Colonic mucosa (tissue), 4 donors: ENCODE results near the gene SIX2. TPM values are rescaled to one million over a fixed set of nuclear protein-coding genes. Genes with fewer than 3 reads are reported as not detected.

Experiments
- DNase-seq: peaks from one replicate; pipeline ENCODE4 v3.0.0-alpha.2; 2020
- H3K27ac ChIP-seq: fragments of 200-600 bp; one replicate; pipeline ENCODE4 v1.8.0; 2021
- H3K27me3 ChIP-seq: fragments of 200-600 bp; one replicate; pipeline ENCODE4 v1.8.0; 2021
- H3K36me3 ChIP-seq: fragments of 200-600 bp; one replicate; pipeline ENCODE4 v1.8.0; 2021
- H3K4me1 ChIP-seq: fragments of 200-600 bp; one replicate; pipeline ENCODE4 v1.8.0; 2021; ENCODE audit warnings: mild to moderate bottlenecking
- H3K4me3 ChIP-seq: fragments of 200-600 bp; one replicate; pipeline ENCODE4 v1.8.0; 2021
- H3K9ac ChIP-seq, 2 donors: one replicate each; pipeline ENCODE4 v1.7.0; 2013; ENCODE audit warnings: control low read depth in 2 of 2, low read depth in 2 of 2, low read length in 2 of 2
- H3K9me3 ChIP-seq: fragments of 200-600 bp; one replicate; pipeline ENCODE4 v1.8.0; 2021
- intact Hi-C: fragments of 100-400 bp; cut with DNase I; formaldehyde crosslinking; loops from one replicate; pipeline ENCODE4 v1.14.1; 2022
- total RNA-seq, 2 donors: library from RNA; stranded (reverse); fragmentation: NEBNext Ultra II Directional in 1 of 2; extraction: Animal tissue kit (Norgen Biotek cat#: 25700) in 1 of 2; gene quantifications; one replicate each; pipeline ENCODE4 v1.2.1, GENCODE V29; 2021
- TF ChIP-seq, protein P1 (sequence below): fragments of 200-600 bp; IDR thresholded peaks from one replicate; pipeline ENCODE4 v1.8.0; 2022; ENCODE audit warnings: antibody characterized with exemption, mild to moderate bottlenecking
- donor health status: healthy.
- donor health status: DM: no; HTN: no; CAD: no.
- donor health status: DM: no; HTN: no; CAD: no.

Gene SIX2
- under 1 TPM in 1 of 2 donors, not detected in 1; 0.10 TPM for total RNA-seq

DNA sequence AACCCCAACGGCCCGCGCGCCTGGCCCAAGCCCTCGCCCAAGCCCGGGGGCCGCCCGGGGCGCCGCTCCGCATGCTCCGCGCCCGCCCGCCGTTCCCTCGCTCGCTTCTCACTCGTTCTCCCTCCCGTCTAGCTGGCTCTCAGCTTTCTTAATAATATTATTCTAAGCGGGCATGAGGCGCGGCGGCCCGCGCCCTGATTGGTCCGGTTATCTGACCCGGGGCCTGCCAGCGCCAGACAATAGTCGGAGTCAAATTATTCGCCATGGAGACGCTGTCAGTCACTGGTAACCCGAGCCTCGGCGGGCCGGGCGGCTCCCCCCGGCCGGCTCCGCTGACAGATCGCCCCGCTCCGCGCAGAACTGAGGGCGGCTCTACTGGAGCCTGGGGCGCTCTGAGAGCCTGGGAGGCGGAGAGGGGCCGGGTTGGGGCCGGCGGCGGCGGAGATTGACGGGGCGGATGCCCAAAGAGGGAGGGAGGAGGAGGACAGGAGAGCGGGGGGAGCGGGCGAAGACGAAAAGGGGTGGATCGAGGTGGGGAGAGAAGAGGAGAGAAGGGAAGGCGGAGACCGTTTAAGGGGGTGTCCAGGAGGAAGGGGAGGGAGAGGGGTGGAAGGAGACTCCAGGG lies at the start of gene SIX2:
SIX2 (minus strand) TSS at position 150 of the 625 bp plus-strand sequence. CDS start 342 bp downstream, outside the sequence.
- TF ChIP-seq, protein P1, sequence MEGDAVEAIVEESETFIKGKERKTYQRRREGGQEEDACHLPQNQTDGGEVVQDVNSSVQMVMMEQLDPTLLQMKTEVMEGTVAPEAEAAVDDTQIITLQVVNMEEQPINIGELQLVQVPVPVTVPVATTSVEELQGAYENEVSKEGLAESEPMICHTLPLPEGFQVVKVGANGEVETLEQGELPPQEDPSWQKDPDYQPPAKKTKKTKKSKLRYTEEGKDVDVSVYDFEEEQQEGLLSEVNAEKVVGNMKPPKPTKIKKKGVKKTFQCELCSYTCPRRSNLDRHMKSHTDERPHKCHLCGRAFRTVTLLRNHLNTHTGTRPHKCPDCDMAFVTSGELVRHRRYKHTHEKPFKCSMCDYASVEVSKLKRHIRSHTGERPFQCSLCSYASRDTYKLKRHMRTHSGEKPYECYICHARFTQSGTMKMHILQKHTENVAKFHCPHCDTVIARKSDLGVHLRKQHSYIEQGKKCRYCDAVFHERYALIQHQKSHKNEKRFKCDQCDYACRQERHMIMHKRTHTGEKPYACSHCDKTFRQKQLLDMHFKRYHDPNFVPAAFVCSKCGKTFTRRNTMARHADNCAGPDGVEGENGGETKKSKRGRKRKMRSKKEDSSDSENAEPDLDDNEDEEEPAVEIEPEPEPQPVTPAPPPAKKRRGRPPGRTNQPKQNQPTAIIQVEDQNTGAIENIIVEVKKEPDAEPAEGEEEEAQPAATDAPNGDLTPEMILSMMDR: no peak
- peak; percentile 74 for DNase-seq
- Histone ChIP-seq H3K27ac (no peak within 1 kb of the TSS), H3K4me3 (peak within 1 kb of the TSS; percentile 32), H3K36me3 (no peaks in the 10 kb centered on the region), H3K9me3 (no peaks in the 10 kb centered on the region), H3K4me1 (peaks cover 15% of the 10 kb centered on the region), H3K9ac (no peak within 1 kb of the TSS), H3K27me3 (peaks cover 99% of the 10 kb centered on the region)
- intact Hi-C loops: no loop called here

- no peak for DNase-seq
- Histone ChIP-seq H3K4me3 (no peak overlapping the region), H3K36me3 (no peaks in the 10 kb centered on the region), H3K4me1 (no peaks in the 10 kb centered on the region), H3K9ac (no peak overlapping the region), H3K27ac (no peak overlapping the region), H3K27me3 (no peaks in the 10 kb centered on the region), H3K9me3 (no peaks in the 10 kb centered on the region)
- TF ChIP-seq, protein P1: no peak
- intact Hi-C loops: no loop called here
These were observed 45.9 kb upstream of the SIX2 start for GRCh38 chr2:45055162-45055605.

DNA sequence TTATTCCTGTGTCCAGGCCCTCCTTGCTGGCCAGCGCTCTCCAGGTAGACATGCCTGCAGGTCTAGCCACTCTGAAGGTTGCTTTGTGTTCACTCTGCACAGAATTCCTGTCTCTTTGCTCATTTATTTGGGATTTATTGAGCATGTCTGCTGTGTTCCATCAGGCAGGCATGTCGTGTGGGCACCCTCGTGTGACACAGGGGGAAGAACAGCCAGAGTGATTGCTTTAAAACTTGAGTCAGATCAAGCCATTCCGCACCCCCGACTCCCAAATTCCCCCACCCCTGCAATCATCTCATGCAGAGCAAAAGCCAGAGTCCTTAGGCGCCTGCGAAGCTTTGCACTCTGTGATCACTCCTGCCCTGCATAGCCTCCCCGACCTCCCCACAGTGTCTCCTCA lies 44.7 kb upstream of the SIX2 start:
- intact Hi-C loops: no loop called here
- Histone ChIP-seq H3K9me3 (no peaks in the 10 kb centered on the region), H3K4me1 (no peaks in the 10 kb centered on the region), H3K27ac (no peak overlapping the region), H3K9ac (no peak overlapping the region), H3K27me3 (no peaks in the 10 kb centered on the region), H3K36me3 (no peaks in the 10 kb centered on the region), H3K4me3 (no peak overlapping the region)
- TF ChIP-seq, protein P1: no peak
- DNase-seq: no peak

GRCh38 chr2:45052388-45052928 lies 43.2 kb upstream of the SIX2 start:
- DNase-seq: no peak
- no peaks in the 10 kb centered on the region for H3K36me3 ChIP-seq
- no peaks in the 10 kb centered on the region for H3K4me1 ChIP-seq
- intact Hi-C loops: no loop called here
- H3K27ac ChIP-seq: no peak overlapping the region
- no peak overlapping the region for H3K4me3 ChIP-seq
- no peaks in the 10 kb centered on the region for H3K9me3 ChIP-seq
- H3K9ac ChIP-seq: no peak overlapping the region
- TF ChIP-seq, protein P1: no peak
- no peaks in the 10 kb centered on the region for H3K27me3 ChIP-seq

- H3K4me3 ChIP-seq: no peak overlapping the region
- no peak overlapping the region for H3K9ac ChIP-seq
These were observed 40.5 kb upstream of the SIX2 start for GRCh38 chr2:45049569-45050336.

More at GRCh38 chr2:45049569-45050336, 40.5 kb upstream of the SIX2 start:
- H3K9me3 ChIP-seq: no peaks in the 10 kb centered on the region
- H3K36me3 ChIP-seq: no peaks in the 10 kb centered on the region
- no peaks in the 10 kb centered on the region for H3K4me1 ChIP-seq
- TF ChIP-seq, protein P1: no peak
- intact Hi-C loops: no loop called here
- no peak for DNase-seq
- no peak overlapping the region for H3K27ac ChIP-seq
- no peaks in the 10 kb centered on the region for H3K27me3 ChIP-seq
